HepG2 (cell line): ENCODE measurements around the gene SNAI3. TPM values are rescaled to one million over a fixed set of nuclear protein-coding genes. Genes with fewer than 3 reads are reported as not detected.

Source experiments
- ATAC-seq: fragments of 200-7000 bp; cut with Tn5 transposase; 3 replicates; pipeline ENCODE4 v1.9.1; 2020; ENCODE audit warnings: mild to moderate bottlenecking, moderate library complexity
- BruUV-seq: library from RNA; stranded (reverse); fragments of 400-500 nt; replicated peaks from 2 replicates; lab custom pipeline; 2021; lab: Mats Ljungman, UMichigan
- CTCF ChIA-PET: fragments of 300-600 bp; formaldehyde crosslinking; extraction: SDS; loops from one replicate; lab custom pipeline; 2021; ENCODE audit warnings: low total read pairs, inconsistent platforms, low intra/inter-chr PET ratio; lab: Yijun Ruan, JAX
- POLR2A ChIA-PET: fragments of 350-600 bp; sonication (Branson Sonifier 250); formaldehyde crosslinking; loops from one replicate; lab custom pipeline; 2020; ENCODE audit warnings: antibody characterized with exemption, inconsistent platforms; lab: Yijun Ruan, JAX
- DNase-seq: peaks from one replicate; pipeline ENCODE4 v3.0.0-alpha.2; 2015; ENCODE audit warnings: low spot score
- FAIRE-seq: peaks from 3 replicates; lab custom pipeline; 2011; peaks lifted over from hg19 to GRCh38; lab: Jason Lieb, UNC
- H2AFZ ChIP-seq: one replicate; pipeline ENCODE4 v1.6.1; 2011; ENCODE audit warnings: low read length, inconsistent platforms
- H3K27ac ChIP-seq: fragments of 300-600 bp; 3 replicates; pipeline ENCODE4 v1.8.0; 2011; ENCODE audit warnings: mixed run types, mild to moderate bottlenecking, mixed read lengths, low read length, inconsistent platforms; ENCODE audit not compliant: insufficient read depth; ENCODE audit errors: extremely low read length
- H3K27me3 ChIP-seq, 2 experiments: fragments of 200-600 bp in 1 of 2; 2 replicates in 1 of 2; 3 replicates in 1 of 2; pipeline versions ENCODE4 v1.6.0 to v1.8.0; 2011; ENCODE audit warnings: low read length in 2 of 2, mild to moderate bottlenecking in 2 of 2, moderate library complexity in 2 of 2, inconsistent platforms in 1 of 2; ENCODE audit not compliant: insufficient read depth in 2 of 2, control insufficient read depth in 1 of 2
- H3K36me3 ChIP-seq, 2 experiments: fragments of 200-600 bp in 1 of 2; replicated peaks in 1 of 2; 2 replicates in 1 of 2; 3 replicates in 1 of 2; pipeline versions ENCODE4 v1.5.1 to v1.8.0; 2011; ENCODE audit warnings: low read length in 2 of 2, inconsistent platforms in 1 of 2; ENCODE audit not compliant: insufficient read depth in 2 of 2, control insufficient read depth in 1 of 2
- H3K4me1 ChIP-seq: 2 replicates; pipeline ENCODE4 v1.5.1; 2012; ENCODE audit warnings: low read length, inconsistent platforms; ENCODE audit not compliant: insufficient read depth
- H3K4me2 ChIP-seq: 2 replicates; pipeline ENCODE4 v1.6.0; 2011; ENCODE audit warnings: low read depth, low read length, inconsistent platforms
- H3K4me3 ChIP-seq, 3 experiments: fragments of 200-600 bp in 1 of 3; sonication (generic), shearing (Covaris generic) in 1 of 3; replicated peaks in 1 of 3; 2 replicates each; pipeline ENCODE4 v1.5.1; 2011 to 2016; ENCODE audit warnings: low read length in 3 of 3, inconsistent platforms in 2 of 3, low read depth in 2 of 3, mild to moderate bottlenecking in 2 of 3, control low read depth in 1 of 3, mixed read lengths in 1 of 3; ENCODE audit not compliant: insufficient read depth in 1 of 3
- H3K79me2 ChIP-seq: one replicate; pipeline ENCODE4 v1.6.1; 2011; ENCODE audit warnings: low read length, inconsistent platforms; ENCODE audit not compliant: insufficient read depth
- H3K9ac ChIP-seq: 2 replicates; pipeline ENCODE4 v1.6.0; 2011; ENCODE audit warnings: mild to moderate bottlenecking, low read depth, low read length, inconsistent platforms; ENCODE audit not compliant: insufficient read depth
- H3K9me3 ChIP-seq: 2 replicates; pipeline ENCODE4 v1.5.1; 2012; ENCODE audit warnings: mild to moderate bottlenecking, low read length
- H4K20me1 ChIP-seq: 2 replicates; pipeline ENCODE4 v1.6.0; 2011; ENCODE audit warnings: inconsistent platforms, mild to moderate bottlenecking, low read length, moderate library complexity; ENCODE audit not compliant: insufficient read depth
- JDP2 ChIP-seq: sonication (generic); formaldehyde crosslinking; IDR thresholded peaks from 2 replicates; pipeline ENCODE4 v1.8.1; 2022; ENCODE audit warnings: missing genetic modification reagents, borderline replicate concordance
- NR2C2 ChIP-seq: sonication (generic); formaldehyde crosslinking; IDR thresholded peaks from 2 replicates; pipeline ENCODE4 v1.4.0; 2020; ENCODE audit warnings: missing genetic modification reagents, mild to moderate bottlenecking, moderate library complexity, borderline replicate concordance
- ZBTB42 ChIP-seq: sonication (generic); formaldehyde crosslinking; IDR thresholded peaks from 2 replicates; pipeline ENCODE4 v1.5.0; 2020; ENCODE audit warnings: mild to moderate bottlenecking, missing genetic modification reagents
- ZNF143 ChIP-seq: sonication (generic); formaldehyde crosslinking; IDR thresholded peaks from 2 replicates; pipeline ENCODE4 v1.4.0; 2020; ENCODE audit warnings: missing genetic modification reagents
- ZNF331 ChIP-seq: sonication (generic); formaldehyde crosslinking; IDR thresholded peaks from 2 replicates; pipeline ENCODE4 v1.4.0; 2020; ENCODE audit warnings: missing genetic modification reagents
- ZNF558 ChIP-seq: sonication (generic); formaldehyde crosslinking; IDR thresholded peaks from 2 replicates; pipeline ENCODE4 v1.9.0; 2022; ENCODE audit warnings: mild to moderate bottlenecking, missing genetic modification reagents, borderline replicate concordance
- ZNF761 ChIP-seq: sonication (generic); formaldehyde crosslinking; conservative IDR thresholded peaks from 2 replicates; pipeline ENCODE4 v1.4.0; 2020; ENCODE audit warnings: mild to moderate bottlenecking, missing genetic modification reagents
- WGBS: methylation state at CpG from one replicate; pipeline ENCODE4 v1.1.6; 2017; ENCODE audit warnings: low lambda C conversion rate; 5-methylcytosine and 5-hydroxymethylcytosine counted together
- in situ Hi-C: cut with HindIII; loops from 2 replicates; pipeline ENCODE4 v1.10.0; 2017; ENCODE audit warnings: low pct_unique_long_range_greater_than_20kb; ENCODE audit not compliant: extremely low pct_ligation_motif_present
- intact Hi-C: fragments of 100-400 bp; cut with micrococcal nuclease; formaldehyde crosslinking; loops from one replicate; pipeline ENCODE4 v1.10.0; 2022; ENCODE audit not compliant: unreplicated experiment
- polyA plus RNA-seq, 8 experiments: library from polyadenylated mRNA; depleted of rRNA in 3 of 8; stranded (reverse) in 7 of 8; unstranded in 1 of 8; fragments of >200 nt; fragmentation: Illumina TruSeq in 4 of 8; extraction: Trizol in 4 of 8; gene quantifications; 2 replicates each; pipeline versions ENCODE4 v1.2.1 to v1.2.3, GENCODE V29; 2011 to 2016; ENCODE audit warnings: low read depth in 4 of 8, missing spikeins in 1 of 8, mixed read lengths in 1 of 8; ENCODE audit not compliant: insufficient read depth in 1 of 8
- total RNA-seq, 5 experiments: library from RNA; depleted of rRNA; stranded (reverse); fragments of >200 nt; fragmentation: Illumina TruSeq; extraction: Trizol; gene quantifications; 2 replicates each; pipeline ENCODE4 v1.2.3, GENCODE V29; 2016; ENCODE audit warnings: low read depth in 1 of 5
- TF ChIP-seq, protein P1 (sequence below): sonication (generic); formaldehyde crosslinking; IDR thresholded peaks from 2 replicates; pipeline ENCODE4 v1.4.0; 2020; ENCODE audit warnings: missing genetic modification reagents
- TF ChIP-seq, protein P2 (sequence below): sonication (generic); formaldehyde crosslinking; IDR thresholded peaks from 2 replicates; pipeline ENCODE4 v1.5.0; 2020; ENCODE audit warnings: missing genetic modification reagents

SNAI3 gene
- total and polyA plus RNA-seq, 2 of the 13 experiments (the other 11 are each of a cell fraction or from before 2014, with no cell fraction given): 0.09 to 0.18 TPM

DNA sequence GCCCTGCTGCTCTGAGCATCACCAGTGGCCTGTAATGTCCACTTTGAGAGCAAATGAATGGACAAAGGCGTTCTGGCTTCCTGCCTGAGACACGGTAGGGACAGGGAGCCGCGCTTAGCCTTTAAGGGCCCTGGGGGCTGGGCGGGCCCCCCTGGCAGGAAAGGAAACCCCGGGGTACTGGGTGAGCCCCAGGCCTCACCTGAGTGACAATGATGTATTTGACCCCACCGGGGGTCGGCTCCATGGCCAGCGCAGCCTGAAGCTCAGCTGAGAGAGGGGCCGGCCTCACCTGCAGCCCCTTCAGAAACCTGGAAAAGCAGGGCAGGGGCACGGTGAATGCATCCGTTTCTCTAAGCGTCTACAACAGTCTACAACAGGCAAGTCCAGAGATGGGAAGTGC lies 33.2 kb downstream of the SNAI3 start:
- FAIRE-seq (no peak), ATAC-seq (no peak), DNase-seq (no peak)
- Histone ChIP-seq H2AFZ (no peak overlapping the region), H3K79me2 (peaks cover 32% of the 10 kb centered on the region), H3K27ac (no peak overlapping the region), H3K4me1 (peaks cover 27% of the 10 kb centered on the region), H3K4me3 (no peak overlapping the region), H3K27me3 (no peaks in the 10 kb centered on the region), H4K20me1 (peaks cover 16% of the 10 kb centered on the region; the same call in 1 of the 2 replicates), H3K9ac (no peak overlapping the region), H3K9me3 (no peaks in the 10 kb centered on the region), H3K4me2 (no peak overlapping the region), H3K36me3 (peaks cover 10 to 42% of the 10 kb centered on the region in 2 experiments)
- TF ChIP-seq, protein P1, sequence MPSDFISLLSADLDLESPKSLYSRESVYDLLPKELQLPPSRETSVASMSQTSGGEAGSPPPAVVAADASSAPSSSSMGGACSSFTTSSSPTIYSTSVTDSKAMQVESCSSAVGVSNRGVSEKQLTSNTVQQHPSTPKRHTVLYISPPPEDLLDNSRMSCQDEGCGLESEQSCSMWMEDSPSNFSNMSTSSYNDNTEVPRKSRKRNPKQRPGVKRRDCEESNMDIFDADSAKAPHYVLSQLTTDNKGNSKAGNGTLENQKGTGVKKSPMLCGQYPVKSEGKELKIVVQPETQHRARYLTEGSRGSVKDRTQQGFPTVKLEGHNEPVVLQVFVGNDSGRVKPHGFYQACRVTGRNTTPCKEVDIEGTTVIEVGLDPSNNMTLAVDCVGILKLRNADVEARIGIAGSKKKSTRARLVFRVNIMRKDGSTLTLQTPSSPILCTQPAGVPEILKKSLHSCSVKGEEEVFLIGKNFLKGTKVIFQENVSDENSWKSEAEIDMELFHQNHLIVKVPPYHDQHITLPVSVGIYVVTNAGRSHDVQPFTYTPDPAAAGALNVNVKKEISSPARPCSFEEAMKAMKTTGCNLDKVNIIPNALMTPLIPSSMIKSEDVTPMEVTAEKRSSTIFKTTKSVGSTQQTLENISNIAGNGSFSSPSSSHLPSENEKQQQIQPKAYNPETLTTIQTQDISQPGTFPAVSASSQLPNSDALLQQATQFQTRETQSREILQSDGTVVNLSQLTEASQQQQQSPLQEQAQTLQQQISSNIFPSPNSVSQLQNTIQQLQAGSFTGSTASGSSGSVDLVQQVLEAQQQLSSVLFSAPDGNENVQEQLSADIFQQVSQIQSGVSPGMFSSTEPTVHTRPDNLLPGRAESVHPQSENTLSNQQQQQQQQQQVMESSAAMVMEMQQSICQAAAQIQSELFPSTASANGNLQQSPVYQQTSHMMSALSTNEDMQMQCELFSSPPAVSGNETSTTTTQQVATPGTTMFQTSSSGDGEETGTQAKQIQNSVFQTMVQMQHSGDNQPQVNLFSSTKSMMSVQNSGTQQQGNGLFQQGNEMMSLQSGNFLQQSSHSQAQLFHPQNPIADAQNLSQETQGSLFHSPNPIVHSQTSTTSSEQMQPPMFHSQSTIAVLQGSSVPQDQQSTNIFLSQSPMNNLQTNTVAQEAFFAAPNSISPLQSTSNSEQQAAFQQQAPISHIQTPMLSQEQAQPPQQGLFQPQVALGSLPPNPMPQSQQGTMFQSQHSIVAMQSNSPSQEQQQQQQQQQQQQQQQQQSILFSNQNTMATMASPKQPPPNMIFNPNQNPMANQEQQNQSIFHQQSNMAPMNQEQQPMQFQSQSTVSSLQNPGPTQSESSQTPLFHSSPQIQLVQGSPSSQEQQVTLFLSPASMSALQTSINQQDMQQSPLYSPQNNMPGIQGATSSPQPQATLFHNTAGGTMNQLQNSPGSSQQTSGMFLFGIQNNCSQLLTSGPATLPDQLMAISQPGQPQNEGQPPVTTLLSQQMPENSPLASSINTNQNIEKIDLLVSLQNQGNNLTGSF (CRISPR knock-in tag): no peak
- TF ChIP-seq NR2C2 (CRISPR knock-in tag): no peak
- no peak for TF ChIP-seq ZBTB42 (CRISPR knock-in tag)
- no peak for TF ChIP-seq ZNF558 (CRISPR knock-in tag)
- no peak for TF ChIP-seq ZNF331 (CRISPR knock-in tag)
- no peak for TF ChIP-seq ZNF761 (CRISPR knock-in tag)
- TF ChIP-seq, protein P2, sequence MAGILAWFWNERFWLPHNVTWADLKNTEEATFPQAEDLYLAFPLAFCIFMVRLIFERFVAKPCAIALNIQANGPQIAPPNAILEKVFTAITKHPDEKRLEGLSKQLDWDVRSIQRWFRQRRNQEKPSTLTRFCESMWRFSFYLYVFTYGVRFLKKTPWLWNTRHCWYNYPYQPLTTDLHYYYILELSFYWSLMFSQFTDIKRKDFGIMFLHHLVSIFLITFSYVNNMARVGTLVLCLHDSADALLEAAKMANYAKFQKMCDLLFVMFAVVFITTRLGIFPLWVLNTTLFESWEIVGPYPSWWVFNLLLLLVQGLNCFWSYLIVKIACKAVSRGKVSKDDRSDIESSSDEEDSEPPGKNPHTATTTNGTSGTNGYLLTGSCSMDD (CRISPR knock-in tag): no peak
- no peak for TF ChIP-seq ZNF143 (CRISPR knock-in tag)
- no peak for TF ChIP-seq JDP2 (CRISPR knock-in tag)
- 96% methylated on average over 8 of the region's 13 CpGs for WGBS
- intact Hi-C loops (loop anchor here (5.0 kb wide), 1 partner anchor 56 kb away; no protein-coding TSS in a partner anchor), in situ Hi-C loops (no loop called here)
- CTCF ChIA-PET: no interaction called here
- BruUV-seq: no TSS peak
- POLR2A ChIA-PET: interaction anchor here (5.2 kb wide), 1 partner anchor 10 kb away, joined by 51 read pairs; the partner anchor contains the start of gene MVD
